GM12872 (cell line): ENCODE measurements around the gene TTBK2.

Experiments used
- CTCF ChIP-seq: IDR thresholded peaks from 3 replicates; pipeline ENCODE4 v1.5.1; 2011; ENCODE audit warnings: low read depth, mild to moderate bottlenecking, low read length, moderate library complexity; ENCODE audit not compliant: insufficient read depth

TTBK2 gene

GRCh38 chr15:42858540-42858939, 62.0 kb downstream of the TTBK2 start:
- TF ChIP-seq CTCF, result no peak

- no peak for TF ChIP-seq CTCF
Observed at GRCh38 chr15:42854576-42854975, 66.0 kb downstream of the TTBK2 start.

- TF ChIP-seq CTCF, result no peak
Observed at GRCh38 chr15:42849836-42850235, 70.7 kb downstream of the TTBK2 start.

- TF ChIP-seq CTCF, result no peak
Observed at GRCh38 chr15:42848846-42849245, 71.7 kb downstream of the TTBK2 start.

GRCh38 chr15:42846647-42847046, 73.9 kb downstream of the TTBK2 start:
- TF ChIP-seq CTCF, result no peak

GRCh38 chr15:42845581-42845980, 75.0 kb downstream of the TTBK2 start:
- TF ChIP-seq CTCF, result no peak

GRCh38 chr15:42843699-42844098, 76.9 kb downstream of the TTBK2 start:
- TF ChIP-seq CTCF, result no peak

- no peak for TF ChIP-seq CTCF
Observed at GRCh38 chr15:42836251-42836650, 84.3 kb downstream of the TTBK2 start.
